ENCODE results near the gene LYAR.

DNA sequence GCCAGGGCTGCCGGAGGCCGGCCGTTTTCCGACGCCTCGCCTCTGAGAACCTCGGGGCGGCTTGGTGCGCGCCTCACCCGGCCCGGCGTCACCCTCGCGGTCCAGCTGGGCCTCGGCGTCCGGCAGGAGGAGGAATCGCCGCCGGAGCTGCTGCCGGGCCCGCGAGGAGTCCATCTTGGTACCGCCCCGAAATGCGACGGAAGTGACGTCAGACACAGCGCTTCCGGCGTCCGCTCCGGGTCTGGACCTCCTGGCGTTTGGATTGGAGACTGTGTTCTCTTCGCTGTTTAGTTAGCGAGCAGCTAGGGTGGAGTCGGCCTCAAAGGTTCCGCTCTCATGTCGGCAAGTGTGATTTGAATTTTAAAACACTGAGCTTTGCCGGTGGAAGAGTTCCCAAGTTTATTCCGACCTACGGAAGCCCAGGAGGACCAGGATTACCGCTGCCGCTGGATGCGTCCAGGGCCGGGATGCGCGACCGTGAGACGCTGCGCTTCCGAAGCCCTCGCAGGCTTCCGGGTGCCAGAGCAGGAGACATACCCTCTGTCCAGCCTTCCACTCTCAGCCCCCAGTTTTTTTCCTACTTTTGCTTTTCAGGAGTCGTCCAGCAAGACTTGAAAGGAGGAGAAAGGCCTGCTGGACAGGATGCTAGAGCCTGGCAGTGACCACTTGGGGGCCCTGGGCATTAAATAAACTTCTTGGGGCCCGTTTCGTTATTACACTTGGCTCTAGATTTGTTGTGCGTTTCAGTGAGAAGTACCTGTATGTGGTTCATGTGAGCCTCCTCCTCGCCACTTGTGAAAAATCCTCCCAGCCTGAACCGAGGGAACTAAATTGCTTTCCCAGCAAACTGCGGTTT lies 41.7 kb downstream of the LYAR start, which contains the start of gene TMEM128:
- no peak for TF ChIP-seq ARNTL (CRISPR knock-in tag; IDR thresholded peaks at IDR 0.05; ENCODE audit: borderline replicate concordance, low read depth)
- no peak for TF ChIP-seq TCF4 (CRISPR knock-in tag; IDR thresholded peaks at IDR 0.05; ENCODE audit: borderline replicate concordance)
- no peak for TF ChIP-seq RARB (CRISPR knock-in tag; IDR thresholded peaks at IDR 0.05)
- TF ChIP-seq, protein P1, sequence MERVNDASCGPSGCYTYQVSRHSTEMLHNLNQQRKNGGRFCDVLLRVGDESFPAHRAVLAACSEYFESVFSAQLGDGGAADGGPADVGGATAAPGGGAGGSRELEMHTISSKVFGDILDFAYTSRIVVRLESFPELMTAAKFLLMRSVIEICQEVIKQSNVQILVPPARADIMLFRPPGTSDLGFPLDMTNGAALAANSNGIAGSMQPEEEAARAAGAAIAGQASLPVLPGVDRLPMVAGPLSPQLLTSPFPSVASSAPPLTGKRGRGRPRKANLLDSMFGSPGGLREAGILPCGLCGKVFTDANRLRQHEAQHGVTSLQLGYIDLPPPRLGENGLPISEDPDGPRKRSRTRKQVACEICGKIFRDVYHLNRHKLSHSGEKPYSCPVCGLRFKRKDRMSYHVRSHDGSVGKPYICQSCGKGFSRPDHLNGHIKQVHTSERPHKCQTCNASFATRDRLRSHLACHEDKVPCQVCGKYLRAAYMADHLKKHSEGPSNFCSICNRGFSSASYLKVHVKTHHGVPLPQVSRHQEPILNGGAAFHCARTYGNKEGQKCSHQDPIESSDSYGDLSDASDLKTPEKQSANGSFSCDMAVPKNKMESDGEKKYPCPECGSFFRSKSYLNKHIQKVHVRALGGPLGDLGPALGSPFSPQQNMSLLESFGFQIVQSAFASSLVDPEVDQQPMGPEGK (CRISPR knock-in tag; IDR thresholded peaks at IDR 0.05; ENCODE audit: borderline replicate concordance) = no peak
- TF ChIP-seq, protein P2, sequence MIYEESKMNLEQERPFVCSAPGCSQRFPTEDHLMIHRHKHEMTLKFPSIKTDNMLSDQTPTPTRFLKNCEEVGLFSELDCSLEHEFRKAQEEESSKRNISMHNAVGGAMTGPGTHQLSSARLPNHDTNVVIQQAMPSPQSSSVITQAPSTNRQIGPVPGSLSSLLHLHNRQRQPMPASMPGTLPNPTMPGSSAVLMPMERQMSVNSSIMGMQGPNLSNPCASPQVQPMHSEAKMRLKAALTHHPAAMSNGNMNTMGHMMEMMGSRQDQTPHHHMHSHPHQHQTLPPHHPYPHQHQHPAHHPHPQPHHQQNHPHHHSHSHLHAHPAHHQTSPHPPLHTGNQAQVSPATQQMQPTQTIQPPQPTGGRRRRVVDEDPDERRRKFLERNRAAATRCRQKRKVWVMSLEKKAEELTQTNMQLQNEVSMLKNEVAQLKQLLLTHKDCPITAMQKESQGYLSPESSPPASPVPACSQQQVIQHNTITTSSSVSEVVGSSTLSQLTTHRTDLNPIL (CRISPR knock-in tag; IDR thresholded peaks at IDR 0.05; ENCODE audit: low read depth) = no peak
- TF ChIP-seq ZNF70 (CRISPR knock-in tag; IDR thresholded peaks at IDR 0.05) = no peak
- TF ChIP-seq TOX (CRISPR knock-in tag; IDR thresholded peaks at IDR 0.05; ENCODE audit: borderline replicate concordance) = no peak
- TF ChIP-seq, protein P3, sequence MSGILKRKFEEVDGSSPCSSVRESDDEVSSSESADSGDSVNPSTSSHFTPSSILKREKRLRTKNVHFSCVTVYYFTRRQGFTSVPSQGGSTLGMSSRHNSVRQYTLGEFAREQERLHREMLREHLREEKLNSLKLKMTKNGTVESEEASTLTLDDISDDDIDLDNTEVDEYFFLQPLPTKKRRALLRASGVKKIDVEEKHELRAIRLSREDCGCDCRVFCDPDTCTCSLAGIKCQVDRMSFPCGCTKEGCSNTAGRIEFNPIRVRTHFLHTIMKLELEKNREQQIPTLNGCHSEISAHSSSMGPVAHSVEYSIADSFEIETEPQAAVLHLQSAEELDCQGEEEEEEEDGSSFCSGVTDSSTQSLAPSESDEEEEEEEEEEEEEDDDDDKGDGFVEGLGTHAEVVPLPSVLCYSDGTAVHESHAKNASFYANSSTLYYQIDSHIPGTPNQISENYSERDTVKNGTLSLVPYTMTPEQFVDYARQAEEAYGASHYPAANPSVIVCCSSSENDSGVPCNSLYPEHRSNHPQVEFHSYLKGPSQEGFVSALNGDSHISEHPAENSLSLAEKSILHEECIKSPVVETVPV (CRISPR knock-in tag; IDR thresholded peaks at IDR 0.05) = no peak
- TF ChIP-seq ZFP30 (CRISPR knock-in tag; IDR thresholded peaks at IDR 0.05) = no peak
- no peak for TF ChIP-seq PPARA (CRISPR knock-in tag; IDR thresholded peaks at IDR 0.05; ENCODE audit: borderline replicate concordance)
- TF ChIP-seq, protein P4, sequence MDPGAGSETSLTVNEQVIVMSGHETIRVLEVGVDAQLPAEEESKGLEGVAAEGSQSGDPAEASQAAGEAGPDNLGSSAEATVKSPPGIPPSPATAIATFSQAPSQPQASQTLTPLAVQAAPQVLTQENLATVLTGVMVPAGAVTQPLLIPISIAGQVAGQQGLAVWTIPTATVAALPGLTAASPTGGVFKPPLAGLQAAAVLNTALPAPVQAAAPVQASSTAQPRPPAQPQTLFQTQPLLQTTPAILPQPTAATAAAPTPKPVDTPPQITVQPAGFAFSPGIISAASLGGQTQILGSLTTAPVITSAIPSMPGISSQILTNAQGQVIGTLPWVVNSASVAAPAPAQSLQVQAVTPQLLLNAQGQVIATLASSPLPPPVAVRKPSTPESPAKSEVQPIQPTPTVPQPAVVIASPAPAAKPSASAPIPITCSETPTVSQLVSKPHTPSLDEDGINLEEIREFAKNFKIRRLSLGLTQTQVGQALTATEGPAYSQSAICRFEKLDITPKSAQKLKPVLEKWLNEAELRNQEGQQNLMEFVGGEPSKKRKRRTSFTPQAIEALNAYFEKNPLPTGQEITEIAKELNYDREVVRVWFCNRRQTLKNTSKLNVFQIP (CRISPR knock-in tag; IDR thresholded peaks at IDR 0.05; ENCODE audit: borderline replicate concordance, low read depth) = 0 out of 2 replicates have a peak, but pooled peaks have one; percentile 21
- no peak for TF ChIP-seq BACH2 (CRISPR knock-in tag; IDR thresholded peaks at IDR 0.05; ENCODE audit: borderline replicate concordance)
- TF ChIP-seq ESRRG (CRISPR knock-in tag; IDR thresholded peaks at IDR 0.05) = no peak
- no peak for TF ChIP-seq ZNF8 (CRISPR knock-in tag; IDR thresholded peaks at IDR 0.05)
